Uterus (tissue), 4 donors: Measurements from ENCODE around the gene PKD2. TPM values are rescaled to one million over a fixed set of nuclear protein-coding genes. Genes with fewer than 3 reads are reported as not detected.
"Not testable (repeated sequence)": the region's sequence is repeated elsewhere in the genome, so short reads cannot be mapped to it uniquely, and the experiment has no call there.

Source experiments
- DNase-seq, 2 donors: peaks; one replicate each; pipeline ENCODE4 v3.0.0-alpha.2; 2019 to 2020
- H3K27ac ChIP-seq, 2 donors: fragments of 200-600 bp; sonication (generic); 1 replicate in 1 of 2; 2 replicates in 1 of 2; pipeline ENCODE4 v1.5.1; 2016 to 2018
- H3K27me3 ChIP-seq, 2 donors: fragments of 200-600 bp; sonication (generic); one replicate each; pipeline ENCODE4 v1.5.1; 2018 to 2019; ENCODE audit warnings: control low read depth in 1 of 2
- H3K36me3 ChIP-seq, 2 donors: fragments of 200-600 bp; sonication (generic); one replicate each; pipeline ENCODE4 v1.5.1; 2019; ENCODE audit warnings: control low read depth in 1 of 2
- H3K4me1 ChIP-seq, 2 donors: fragments of 200-600 bp; sonication (generic); one replicate each; pipeline ENCODE4 v1.5.1; 2018 to 2019; ENCODE audit warnings: control low read depth in 1 of 2
- H3K4me3 ChIP-seq, 2 donors: fragments of 200-600 bp; sonication (generic); 1 replicate in 1 of 2; 2 replicates in 1 of 2; pipeline ENCODE4 v1.5.1; 2018 to 2019; ENCODE audit warnings: mild to moderate bottlenecking in 1 of 2
- H3K9me3 ChIP-seq, 2 donors: fragments of 200-600 bp; sonication (generic); one replicate each; pipeline ENCODE4 v1.5.1; 2019; ENCODE audit warnings: control low read depth in 1 of 2
- CTCF ChIP-seq, 4 experiments: fragments of 200-600 bp in 2 of 4; fragments of 450-650 bp in 2 of 4; sonication (generic) in 2 of 4; IDR thresholded peaks; one replicate each; pipeline ENCODE4 v1.5.1; 2016 to 2019; ENCODE audit warnings: antibody characterized with exemption in 4 of 4, mild to moderate bottlenecking in 2 of 4, moderate library complexity in 1 of 4
- POLR2A ChIP-seq, 2 donors: fragments of 450-650 bp; IDR thresholded peaks; one replicate each; pipeline ENCODE4 v1.6.1; 2016; ENCODE audit warnings: antibody characterized with exemption in 2 of 2, mild to moderate bottlenecking in 1 of 2, moderate library complexity in 1 of 2
- intact Hi-C: fragments of 100-400 bp; cut with DNase I; formaldehyde crosslinking; loops from one replicate; pipeline ENCODE4 v1.15.1; 2023; ENCODE audit warnings: low total_unique reads
- total RNA-seq, 4 donors: library from RNA; depleted of rRNA in 3 of 4; stranded (reverse); fragments of >200 nt in 3 of 4; gene quantifications; one replicate each; pipeline versions ENCODE4 v1.1.0 to v1.2.4, GENCODE V29; 2014 to 2023
- donor health status: DM: yes; HTN: yes; CAD: no.

Gene PKD2
- total RNA-seq, 4 donors from 2014 or later, result 129 to 190 (median 134) TPM

GRCh38 chr4:88022289-88022688, 14.9 kb downstream of the PKD2 start:
- DNase-seq, result no peak
- Histone ChIP-seq H3K9me3 (peaks cover 0 to 4% of the 10 kb centered on the region in 2 donors), H3K27me3 (no peaks in the 10 kb centered on the region), H3K4me3 (no peak overlapping the region), H3K27ac (peak overlapping the region; percentile 97 to 99), H3K36me3 (no peaks in the 10 kb centered on the region), H3K4me1 (peaks cover 0 to 22% of the 10 kb centered on the region in 2 donors)
- no peak for TF ChIP-seq CTCF (IDR thresholded peaks at IDR 0.05)
- TF ChIP-seq POLR2A (IDR thresholded peaks at IDR 0.05), result no peak
- intact Hi-C loops, result no loop called here

- H3K4me1 ChIP-seq, DNase-seq, H3K9me3 ChIP-seq, intact Hi-C loops, H3K27me3 ChIP-seq, H3K4me3 ChIP-seq, H3K27ac ChIP-seq, H3K36me3 ChIP-seq: not testable (repeated sequence)
Measured at GRCh38 chr4:88025868-88026661, 18.6 kb downstream of the PKD2 start.

GRCh38 chr4:88027611-88028608, 20.5 kb downstream of the PKD2 start:
- H3K4me3 ChIP-seq, result no peak overlapping the region
- H3K4me1 ChIP-seq, result peaks cover 0 to 10% of the 10 kb centered on the region in 2 donors
- H3K27ac ChIP-seq, result peak overlapping the region; percentile 60 to 79
- no peaks in the 10 kb centered on the region for H3K36me3 ChIP-seq
- intact Hi-C loops, result no loop called here
- H3K9me3 ChIP-seq, result peaks cover 0 to 4% of the 10 kb centered on the region in 2 donors
- no peak for TF ChIP-seq POLR2A (IDR thresholded peaks at IDR 0.05)
- TF ChIP-seq CTCF (IDR thresholded peaks at IDR 0.05), result no peak
- DNase-seq, result no peak
- no peaks in the 10 kb centered on the region for H3K27me3 ChIP-seq

- Histone ChIP-seq H3K4me1 (peaks cover 0 to 6% of the 10 kb centered on the region in 2 donors), H3K27me3 (no peaks in the 10 kb centered on the region), H3K9me3 (peaks cover 0 to 4% of the 10 kb centered on the region in 2 donors), H3K27ac (peak overlapping the region; percentile 60 to 79), H3K4me3 (no peak overlapping the region), H3K36me3 (no peaks in the 10 kb centered on the region)
- DNase-seq, result no peak
- intact Hi-C loops, result no loop called here
- TF ChIP-seq POLR2A (IDR thresholded peaks at IDR 0.05), result no peak
Measured at GRCh38 chr4:88028946-88029345, 21.5 kb downstream of the PKD2 start.

- peak overlapping the region; percentile 45 to 60 for H3K27ac ChIP-seq
- H3K4me1 ChIP-seq, result peaks cover 0 to 4% of the 10 kb centered on the region in 2 donors
- TF ChIP-seq CTCF (IDR thresholded peaks at IDR 0.05), result no peak
- no peak for TF ChIP-seq POLR2A (IDR thresholded peaks at IDR 0.05)
- no peaks in the 10 kb centered on the region for H3K36me3 ChIP-seq
- DNase-seq, result no peak
- intact Hi-C loops, result no loop called here
- H3K4me3 ChIP-seq, result no peak overlapping the region
- peaks cover 0 to 4% of the 10 kb centered on the region in 2 donors for H3K9me3 ChIP-seq
- no peaks in the 10 kb centered on the region for H3K27me3 ChIP-seq
Measured at GRCh38 chr4:88029556-88029955, 22.1 kb downstream of the PKD2 start.
